GM12878 (cell line): ENCODE results near the gene AGXT. TPM values are rescaled to one million over a fixed set of nuclear protein-coding genes. Genes with fewer than 3 reads are reported as not detected.

ENCODE experiments used
- ATAC-seq: fragments of 200-7000 bp; cut with Tn5 transposase; 3 replicates; pipeline ENCODE4 v1.9.1; 2020; ENCODE audit warnings: mild to moderate bottlenecking, moderate library complexity
- BruUV-seq: library from RNA; stranded (reverse); fragments of 400-500 nt; replicated peaks from 2 replicates; lab custom pipeline; 2021; lab: Mats Ljungman, UMichigan
- CTCF ChIA-PET: fragments of 300-600 bp; sonication (Branson Sonifier 250); formaldehyde crosslinking; extraction: SDS; loops from one replicate; lab custom pipeline; 2021; ENCODE audit warnings: inconsistent platforms; lab: Yijun Ruan, JAX
- POLR2A ChIA-PET: fragments of 350-600 bp; formaldehyde crosslinking; extraction: SDS; loops from one replicate; lab custom pipeline; 2021; ENCODE audit warnings: inconsistent platforms; lab: Charles Lee
- RAD21 ChIA-PET: fragments of 300-600 bp; sonication (Branson Sonifier 250); formaldehyde crosslinking; loops from one replicate; lab custom pipeline; 2023; ENCODE audit warnings: antibody characterized with exemption; ENCODE audit not compliant: unreplicated experiment; lab: Charles Lee
- SMC1A ChIA-PET: fragments of 300-600 bp; sonication (Branson Sonifier 250); formaldehyde crosslinking; loops from one replicate; lab custom pipeline; 2023; ENCODE audit not compliant: unreplicated experiment, uncharacterized antibody; lab: Charles Lee
- DNase-seq: peaks from one replicate; pipeline ENCODE4 v3.0.0-alpha.2; 2011; ENCODE audit warnings: low read depth, low spot score
- FAIRE-seq: peaks from 3 replicates; lab custom pipeline; 2011; peaks lifted over from hg19 to GRCh38; lab: Jason Lieb, UNC
- H2AFZ ChIP-seq: 2 replicates; pipeline ENCODE4 v1.6.0; 2011; ENCODE audit warnings: low read depth, low read length, control low read depth; ENCODE audit not compliant: control insufficient read depth
- H3K27ac ChIP-seq: 2 replicates; pipeline ENCODE4 v1.5.1; 2011; ENCODE audit warnings: control low read depth; ENCODE audit not compliant: control insufficient read depth, insufficient read depth
- H3K27me3 ChIP-seq, 2 experiments: replicated peaks in 1 of 2; 2 replicates each; pipeline versions ENCODE4 v1.6.0 to v1.6.1; 2011; ENCODE audit warnings: low read length in 1 of 2; ENCODE audit not compliant: control insufficient read depth in 2 of 2, insufficient read depth in 2 of 2
- H3K36me3 ChIP-seq, 2 experiments: 2 replicates each; pipeline ENCODE4 v1.5.1; 2011; ENCODE audit warnings: low read length in 1 of 2; ENCODE audit not compliant: control insufficient read depth in 2 of 2, insufficient read depth in 2 of 2
- H3K4me1 ChIP-seq: 2 replicates; pipeline ENCODE4 v1.6.1; 2011; ENCODE audit warnings: mild to moderate bottlenecking, low read length, moderate library complexity, mixed read lengths; ENCODE audit not compliant: control insufficient read depth, insufficient read depth
- H3K4me2 ChIP-seq: 2 replicates; pipeline ENCODE4 v1.6.0; 2011; ENCODE audit warnings: control low read depth; ENCODE audit not compliant: control insufficient read depth, insufficient read depth
- H3K4me3 ChIP-seq: fragments of 200-600 bp; sonication (generic); 2 replicates; pipeline ENCODE4 v1.5.1; 2016
- H3K79me2 ChIP-seq: 2 replicates; pipeline ENCODE4 v1.6.0; 2011; ENCODE audit warnings: low read length; ENCODE audit not compliant: control insufficient read depth, insufficient read depth
- H3K9ac ChIP-seq: 2 replicates; pipeline ENCODE4 v1.8.0; 2011; ENCODE audit warnings: low read length, control low read depth, mixed read lengths; ENCODE audit not compliant: control insufficient read depth, insufficient read depth
- H3K9me3 ChIP-seq: replicated peaks from 3 replicates; pipeline ENCODE4 v1.5.1; 2011; ENCODE audit warnings: mild to moderate bottlenecking, low read length; ENCODE audit not compliant: control insufficient read depth, insufficient read depth
- H4K20me1 ChIP-seq: 2 replicates; pipeline ENCODE4 v1.6.0; 2011; ENCODE audit not compliant: control insufficient read depth, insufficient read depth
- IKZF1 ChIP-seq: fragments of 450-650 bp; conservative IDR thresholded peaks from 2 replicates; pipeline ENCODE4 v1.6.1; 2017; ENCODE audit warnings: antibody characterized with exemption, mild to moderate bottlenecking
- TARDBP ChIP-seq: IDR thresholded peaks from 2 replicates; pipeline ENCODE4 v1.6.1; 2016; ENCODE audit warnings: borderline replicate concordance
- whole genome bisulfite sequencing: methylation state at CpG from one replicate; pipeline ENCODE4 v1.1.6; 2016; ENCODE audit warnings: low lambda C conversion rate; ENCODE audit not compliant: insufficient replicate concordance, insufficient coverage; ENCODE audit errors: missing lambda C conversion rate; 5-methylcytosine and 5-hydroxymethylcytosine counted together
- in situ Hi-C: fragments of 300-500 bp; cut with MboI; formaldehyde crosslinking; loops from 9 replicates; pipeline ENCODE4 v1.14.3; 2018; ENCODE audit warnings: mixed read lengths
- intact Hi-C: fragments of 100-400 bp; cut with micrococcal nuclease; formaldehyde crosslinking; loops from one replicate; pipeline ENCODE4 v1.14.2; 2022; ENCODE audit not compliant: unreplicated experiment
- polyA plus RNA-seq, 11 experiments: library from polyadenylated mRNA; depleted of rRNA in 4 of 11; unstranded in 6 of 11; stranded (reverse) in 5 of 11; fragments of >200 nt; fragmentation: Nextera tagmentation in 4 of 11; fragmentation: Illumina TruSeq in 1 of 11; extraction: Ambion mirVana in 4 of 11; extraction: Trizol in 1 of 11; gene quantifications; 1 replicate in 1 of 11; 2 replicates in 10 of 11; pipeline versions ENCODE4 v1.2.1 to v1.2.3, GENCODE V29; 2011 to 2016; ENCODE audit warnings: inconsistent platforms in 2 of 11, missing spikeins in 2 of 11, low read depth in 1 of 11
- total RNA-seq, 4 experiments: library from RNA; depleted of rRNA in 3 of 4; stranded (reverse); fragments of >200 nt in 3 of 4; fragmentation: Illumina TruSeq in 1 of 4; extraction: Trizol in 1 of 4; gene quantifications; 2 replicates each; pipeline versions ENCODE4 v1.2.1 to v1.2.3, GENCODE V29; 2013 to 2021
- TF ChIP-seq, protein P1 (sequence below): fragments of 450-650 bp; formaldehyde crosslinking; IDR thresholded peaks from 2 replicates; pipeline ENCODE4 v1.5.0; 2022; ENCODE audit warnings: mild to moderate bottlenecking, missing genetic modification characterization

AGXT gene
- total and polyA plus RNA-seq, 10 of the 15 experiments (the other 5 are each of a cell fraction or from before 2014, with no cell fraction given): 0.18 TPM; not detected in 9

DNA sequence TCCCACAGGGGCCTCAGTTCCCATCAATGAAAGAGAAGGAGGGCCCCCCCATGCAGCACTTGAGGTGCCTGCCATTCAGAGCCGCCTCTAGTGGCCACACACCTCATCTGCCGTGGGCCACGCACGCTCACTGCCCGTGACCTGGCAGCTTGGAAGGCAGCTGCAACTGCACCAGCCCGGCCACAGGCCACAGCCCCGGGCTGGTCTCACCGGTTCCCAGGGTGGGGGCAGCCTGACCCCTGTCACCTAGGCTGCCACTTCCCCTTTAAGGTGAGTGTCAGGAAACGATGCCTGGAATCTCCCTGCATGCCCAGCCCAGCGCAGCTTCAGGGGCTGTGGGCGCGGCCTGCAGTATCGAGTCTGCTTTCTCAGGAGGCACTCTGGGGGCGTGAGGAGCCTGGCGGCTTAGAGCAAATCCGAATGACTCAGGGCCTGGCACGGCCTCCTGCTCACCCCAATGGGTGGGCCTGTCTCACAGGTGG, 24.8 kb downstream of the AGXT start (continued):
- TF ChIP-seq, protein P1, sequence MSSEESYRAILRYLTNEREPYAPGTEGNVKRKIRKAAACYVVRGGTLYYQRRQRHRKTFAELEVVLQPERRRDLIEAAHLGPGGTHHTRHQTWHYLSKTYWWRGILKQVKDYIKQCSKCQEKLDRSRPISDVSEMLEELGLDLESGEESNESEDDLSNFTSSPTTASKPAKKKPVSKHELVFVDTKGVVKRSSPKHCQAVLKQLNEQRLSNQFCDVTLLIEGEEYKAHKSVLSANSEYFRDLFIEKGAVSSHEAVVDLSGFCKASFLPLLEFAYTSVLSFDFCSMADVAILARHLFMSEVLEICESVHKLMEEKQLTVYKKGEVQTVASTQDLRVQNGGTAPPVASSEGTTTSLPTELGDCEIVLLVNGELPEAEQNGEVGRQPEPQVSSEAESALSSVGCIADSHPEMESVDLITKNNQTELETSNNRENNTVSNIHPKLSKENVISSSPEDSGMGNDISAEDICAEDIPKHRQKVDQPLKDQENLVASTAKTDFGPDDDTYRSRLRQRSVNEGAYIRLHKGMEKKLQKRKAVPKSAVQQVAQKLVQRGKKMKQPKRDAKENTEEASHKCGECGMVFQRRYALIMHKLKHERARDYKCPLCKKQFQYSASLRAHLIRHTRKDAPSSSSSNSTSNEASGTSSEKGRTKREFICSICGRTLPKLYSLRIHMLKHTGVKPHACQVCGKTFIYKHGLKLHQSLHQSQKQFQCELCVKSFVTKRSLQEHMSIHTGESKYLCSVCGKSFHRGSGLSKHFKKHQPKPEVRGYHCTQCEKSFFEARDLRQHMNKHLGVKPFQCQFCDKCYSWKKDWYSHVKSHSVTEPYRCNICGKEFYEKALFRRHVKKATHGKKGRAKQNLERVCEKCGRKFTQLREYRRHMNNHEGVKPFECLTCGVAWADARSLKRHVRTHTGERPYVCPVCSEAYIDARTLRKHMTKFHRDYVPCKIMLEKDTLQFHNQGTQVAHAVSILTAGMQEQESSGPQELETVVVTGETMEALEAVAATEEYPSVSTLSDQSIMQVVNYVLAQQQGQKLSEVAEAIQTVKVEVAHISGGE: no peak
- TF ChIP-seq IKZF1 (0 out of 2 replicates have a peak, but pooled peaks have one; percentile 21), TARDBP (no peak)
- TF ChIP-seq, all 136 proteins: peak for 4

DNA sequence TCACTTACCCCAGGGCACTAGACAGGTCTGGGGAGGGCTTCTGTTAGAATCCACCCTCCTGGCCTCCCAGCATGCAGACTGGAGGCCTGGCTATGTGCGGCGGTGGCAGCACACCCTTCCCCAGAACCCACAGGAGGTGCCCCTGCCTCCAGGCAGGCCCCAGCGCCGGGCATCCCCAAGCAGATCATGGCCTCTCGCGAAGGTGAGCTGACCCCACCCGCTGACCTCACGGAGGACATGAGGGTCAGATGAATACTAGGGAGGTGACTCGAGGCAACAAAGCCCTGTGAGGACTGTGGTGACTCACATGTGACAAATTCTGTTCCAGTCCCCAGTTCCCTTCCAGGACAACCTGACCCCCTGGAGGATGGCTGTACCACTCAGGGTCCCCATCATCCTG, 25.4 kb downstream of the AGXT start:
- POLR2A ChIA-PET: no interaction called here
- no peak overlapping the region for H3K4me2 ChIP-seq
- H3K36me3 ChIP-seq: no peaks in the 10 kb centered on the region
- no peaks in the 10 kb centered on the region for H3K9me3 ChIP-seq
- H3K9ac ChIP-seq: no peak overlapping the region
- H3K4me1 ChIP-seq: no peaks in the 10 kb centered on the region
- no peak overlapping the region for H3K4me3 ChIP-seq
- SMC1A ChIA-PET: no interaction called here
- 64% methylated on average over 9 of the region's 9 CpGs for WGBS
- H3K27ac ChIP-seq: no peak overlapping the region
- no peak for ATAC-seq
- no peak overlapping the region for H2AFZ ChIP-seq
- FAIRE-seq: no peak
- TF ChIP-seq TARDBP: no peak
- no peaks in the 10 kb centered on the region for H3K27me3 ChIP-seq
- H3K79me2 ChIP-seq: no peaks in the 10 kb centered on the region
- CTCF ChIA-PET: no interaction called here
- no TSS peak for BruUV-seq
- intact Hi-C loops (no loop called here), in situ Hi-C loops (no loop called here)
- RAD21 ChIA-PET: no interaction called here
- no peak for DNase-seq
- no peaks in the 10 kb centered on the region for H4K20me1 ChIP-seq
